GM23338 (cell line): ENCODE measurements around the gene KLHL17. TPM values are rescaled to one million over a fixed set of nuclear protein-coding genes. Genes with fewer than 3 reads are reported as not detected.

Experiments
- ATAC-seq: fragments of 200-7000 bp; cut with Tn5 transposase; 3 replicates; pipeline ENCODE4 v1.9.1; 2020
- DNase-seq: peaks from one replicate; pipeline ENCODE4 v3.0.0-alpha.2; 2015; ENCODE audit warnings: low spot score
- H2AFZ ChIP-seq: fragments of 200-600 bp; sonication (generic); 2 replicates; pipeline ENCODE4 v1.8.0; 2016; ENCODE audit warnings: antibody characterized with exemption, mild to moderate bottlenecking, moderate library complexity
- H3F3A ChIP-seq: fragments of 200-600 bp; sonication (generic); replicated peaks from 2 replicates; pipeline ENCODE4 v1.8.0; 2017; ENCODE audit warnings: antibody characterized with exemption, mixed run types, low read depth
- H3K27ac ChIP-seq: fragments of 200-600 bp; sonication (generic); 2 replicates; pipeline ENCODE4 v1.6.1; 2016; ENCODE audit warnings: low read depth
- H3K27me3 ChIP-seq: fragments of 200-600 bp; sonication (generic); 2 replicates; pipeline ENCODE4 v1.8.0; 2016; ENCODE audit warnings: mild to moderate bottlenecking, mixed run types, moderate library complexity; ENCODE audit not compliant: insufficient read depth
- H3K36me3 ChIP-seq: fragments of 200-600 bp; sonication (generic); 2 replicates; pipeline ENCODE4 v1.8.0; 2016; ENCODE audit warnings: mild to moderate bottlenecking; ENCODE audit not compliant: insufficient read depth
- H3K4me1 ChIP-seq: fragments of 200-600 bp; sonication (generic); 2 replicates; pipeline ENCODE4 v1.8.0; 2016; ENCODE audit warnings: mild to moderate bottlenecking, moderate library complexity; ENCODE audit not compliant: insufficient read depth
- H3K4me2 ChIP-seq: fragments of 200-600 bp; sonication (generic); 2 replicates; pipeline ENCODE4 v1.7.1; 2017; ENCODE audit warnings: mixed run types
- H3K4me3 ChIP-seq: fragments of 200-600 bp; sonication (generic); 2 replicates; pipeline ENCODE4 v1.6.1; 2016; ENCODE audit warnings: mixed run types
- H3K79me2 ChIP-seq: fragments of 200-600 bp; sonication (generic); replicated peaks from 2 replicates; pipeline ENCODE4 v1.8.0; 2017; ENCODE audit warnings: mild to moderate bottlenecking; ENCODE audit not compliant: insufficient read depth
- H3K9me2 ChIP-seq: fragments of 200-600 bp; sonication (generic); 2 replicates; pipeline ENCODE4 v1.8.0; 2017; ENCODE audit not compliant: insufficient read depth
- H4K20me1 ChIP-seq: fragments of 200-600 bp; sonication (generic); replicated peaks from 2 replicates; pipeline ENCODE4 v1.8.0; 2017; ENCODE audit warnings: mild to moderate bottlenecking; ENCODE audit not compliant: insufficient read depth
- H3K27ac Mint-ChIP-seq: 2 replicates; pipeline ENCODE4 v1.8.0; 2020; ENCODE audit warnings: inconsistent platforms, mild to moderate bottlenecking, moderate library complexity, mixed read lengths
- H3K27me3 Mint-ChIP-seq: 3 replicates; pipeline ENCODE4 v1.8.0; 2022; ENCODE audit warnings: low read depth, mild to moderate bottlenecking, moderate library complexity, mixed read lengths, inconsistent platforms; ENCODE audit not compliant: insufficient read depth, poor library complexity
- H3K36me3 Mint-ChIP-seq: 3 replicates; pipeline ENCODE4 v1.8.0; 2021; ENCODE audit warnings: low read depth, mild to moderate bottlenecking, inconsistent platforms, moderate library complexity, mixed read lengths
- H3K4me1 Mint-ChIP-seq: 3 replicates; pipeline ENCODE4 v1.8.0; 2020; ENCODE audit warnings: mild to moderate bottlenecking, inconsistent platforms, mixed read lengths
- H3K4me3 Mint-ChIP-seq: 3 replicates; pipeline ENCODE4 v1.8.0; 2021; ENCODE audit warnings: moderate library complexity, mild to moderate bottlenecking, inconsistent platforms, mixed read lengths
- H3K9me3 Mint-ChIP-seq: 3 replicates; pipeline ENCODE4 v1.8.0; 2020; ENCODE audit warnings: moderate library complexity, mild to moderate bottlenecking, inconsistent platforms, mixed read lengths
- CREB1 ChIP-seq: fragments of 250-450 bp; sonication (Bioruptor Pico); IDR thresholded peaks from 2 replicates; pipeline ENCODE4 v1.5.0; 2020; ENCODE audit warnings: low read depth, mild to moderate bottlenecking, moderate library complexity
- CTCF ChIP-seq, 2 experiments: fragments of 200-600 bp in 1 of 2; sonication (generic) in 1 of 2; conservative IDR thresholded peaks; 2 replicates each; pipeline versions ENCODE4 v1.5.1 to v1.6.1; 2016 to 2017; ENCODE audit warnings: antibody characterized with exemption in 2 of 2, low read depth in 2 of 2, mild to moderate bottlenecking in 2 of 2, moderate library complexity in 1 of 2
- ETS1 ChIP-seq: IDR thresholded peaks from 2 replicates; pipeline ENCODE4 v1.6.1; 2016; ENCODE audit warnings: antibody characterized with exemption
- EZH2 ChIP-seq: fragments of 200-600 bp; sonication (generic); IDR thresholded peaks from one replicate; pipeline ENCODE4 v1.8.0; 2017; ENCODE audit warnings: antibody characterized with exemption, mild to moderate bottlenecking, low read depth; ENCODE audit not compliant: unreplicated experiment
- EZH2phosphoT487 ChIP-seq: fragments of 200-600 bp; sonication (generic); IDR thresholded peaks from one replicate; pipeline ENCODE4 v1.8.1; 2018; ENCODE audit warnings: antibody characterized with exemption; ENCODE audit not compliant: unreplicated experiment
- JUNB ChIP-seq: IDR thresholded peaks from one replicate; pipeline ENCODE4 v1.6.1; 2016; ENCODE audit warnings: antibody characterized with exemption; ENCODE audit not compliant: unreplicated experiment
- NANOG ChIP-seq: IDR thresholded peaks from 2 replicates; pipeline ENCODE4 v1.6.1; 2016; ENCODE audit warnings: antibody characterized with exemption, borderline replicate concordance
- POLR2AphosphoS5 ChIP-seq: IDR thresholded peaks from 2 replicates; pipeline ENCODE4 v1.6.1; 2016; ENCODE audit warnings: antibody characterized with exemption, low read depth
- STAT1 ChIP-seq: IDR thresholded peaks from one replicate; pipeline ENCODE4 v1.6.1; 2016; ENCODE audit warnings: antibody characterized with exemption; ENCODE audit not compliant: unreplicated experiment
- ZNF114 ChIP-seq: fragments of 250-450 bp; sonication (Bioruptor Pico); IDR thresholded peaks from 2 replicates; pipeline ENCODE4 v1.5.0; 2020; ENCODE audit warnings: mild to moderate bottlenecking, moderate library complexity
- polyA plus RNA-seq: library from polyadenylated mRNA; unstranded; fragments of >200 nt; fragmentation: Nextera tagmentation; extraction: Ambion mirVana; gene quantifications from 2 replicates; pipeline ENCODE4 v1.2.1, GENCODE V29; 2016
- total RNA-seq: library from RNA; depleted of rRNA; stranded (reverse); fragments of >200 nt; shearing (Covaris generic); gene quantifications from 2 replicates; pipeline ENCODE4 v1.2.3, GENCODE V29; 2014
- TF ChIP-seq, protein P1 (sequence below): IDR thresholded peaks from one replicate; pipeline ENCODE4 v1.6.1; 2018; ENCODE audit warnings: antibody characterized with exemption; ENCODE audit not compliant: unreplicated experiment

The KLHL17 gene
- total and polyA plus RNA-seq, 2 experiments from 2014 or later = 16.5 to 37.1 TPM

DNA sequence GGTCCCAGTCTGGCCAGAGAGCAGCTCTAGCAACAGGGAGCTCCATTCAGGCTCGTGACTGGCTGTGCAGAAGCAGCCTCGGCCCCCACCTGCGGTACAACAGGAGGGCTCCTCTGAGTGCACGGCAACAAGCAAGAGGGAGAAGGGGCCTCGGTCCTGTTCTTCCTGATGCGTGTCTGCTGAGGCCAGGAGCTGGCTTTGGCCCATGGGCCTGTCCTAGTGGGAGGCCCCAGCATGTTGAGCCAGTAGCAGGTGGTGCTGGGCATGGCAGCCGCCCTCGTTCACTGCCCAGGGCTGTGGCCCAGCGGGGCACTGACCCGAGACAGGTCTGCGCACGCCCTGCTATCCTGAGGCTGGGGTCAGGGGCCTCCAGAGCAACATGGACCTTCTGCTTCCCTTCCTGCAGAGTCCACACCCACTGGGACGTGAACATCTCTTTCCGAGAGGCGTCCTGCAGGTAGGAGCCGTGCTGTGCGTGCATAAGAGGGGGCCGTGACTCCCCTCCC is 29.7 kb upstream of the KLHL17 start (continued):
- no peak for TF ChIP-seq STAT1
- no peak for TF ChIP-seq EZH2phosphoT487
- no peak for TF ChIP-seq ZNF114
- TF ChIP-seq EZH2 = no peak
- TF ChIP-seq, protein P1, sequence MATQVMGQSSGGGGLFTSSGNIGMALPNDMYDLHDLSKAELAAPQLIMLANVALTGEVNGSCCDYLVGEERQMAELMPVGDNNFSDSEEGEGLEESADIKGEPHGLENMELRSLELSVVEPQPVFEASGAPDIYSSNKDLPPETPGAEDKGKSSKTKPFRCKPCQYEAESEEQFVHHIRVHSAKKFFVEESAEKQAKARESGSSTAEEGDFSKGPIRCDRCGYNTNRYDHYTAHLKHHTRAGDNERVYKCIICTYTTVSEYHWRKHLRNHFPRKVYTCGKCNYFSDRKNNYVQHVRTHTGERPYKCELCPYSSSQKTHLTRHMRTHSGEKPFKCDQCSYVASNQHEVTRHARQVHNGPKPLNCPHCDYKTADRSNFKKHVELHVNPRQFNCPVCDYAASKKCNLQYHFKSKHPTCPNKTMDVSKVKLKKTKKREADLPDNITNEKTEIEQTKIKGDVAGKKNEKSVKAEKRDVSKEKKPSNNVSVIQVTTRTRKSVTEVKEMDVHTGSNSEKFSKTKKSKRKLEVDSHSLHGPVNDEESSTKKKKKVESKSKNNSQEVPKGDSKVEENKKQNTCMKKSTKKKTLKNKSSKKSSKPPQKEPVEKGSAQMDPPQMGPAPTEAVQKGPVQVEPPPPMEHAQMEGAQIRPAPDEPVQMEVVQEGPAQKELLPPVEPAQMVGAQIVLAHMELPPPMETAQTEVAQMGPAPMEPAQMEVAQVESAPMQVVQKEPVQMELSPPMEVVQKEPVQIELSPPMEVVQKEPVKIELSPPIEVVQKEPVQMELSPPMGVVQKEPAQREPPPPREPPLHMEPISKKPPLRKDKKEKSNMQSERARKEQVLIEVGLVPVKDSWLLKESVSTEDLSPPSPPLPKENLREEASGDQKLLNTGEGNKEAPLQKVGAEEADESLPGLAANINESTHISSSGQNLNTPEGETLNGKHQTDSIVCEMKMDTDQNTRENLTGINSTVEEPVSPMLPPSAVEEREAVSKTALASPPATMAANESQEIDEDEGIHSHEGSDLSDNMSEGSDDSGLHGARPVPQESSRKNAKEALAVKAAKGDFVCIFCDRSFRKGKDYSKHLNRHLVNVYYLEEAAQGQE = no peak
- TF ChIP-seq ETS1 = no peak
- TF ChIP-seq JUNB = no peak
- no peak for TF ChIP-seq CTCF (conservative IDR thresholded peaks at IDR 0.05; ENCODE audit: low read depth in 2 of 2)
- TF ChIP-seq POLR2AphosphoS5 = no peak
- no peak for TF ChIP-seq CREB1 (CRISPR knock-in tag)
- no peak for TF ChIP-seq NANOG

GRCh38 chr1:931380-932172 is 28.8 kb upstream of the KLHL17 start:
- TF ChIP-seq CTCF (conservative IDR thresholded peaks at IDR 0.05; ENCODE audit: low read depth in 2 of 2) (0 out of 4 replicates have a peak, but pooled peaks of 1 of the 2 experiments have one; percentile 4), STAT1 (no peak)
- no peak overlapping the region; the same call in 2 of the 3 replicates for H3K4me3 Mint-ChIP-seq
- no peaks in the 10 kb centered on the region; the same call in 2 of the 3 replicates for H3K9me3 Mint-ChIP-seq
- ATAC-seq (no peak), DNase-seq (no peak)
- no peak overlapping the region for H3K27ac ChIP-seq
- H3K27ac Mint-ChIP-seq = no peak overlapping the region
- H3K4me2 ChIP-seq = no peak overlapping the region
- no peaks in the 10 kb centered on the region for H3K9me2 ChIP-seq
- no peaks in the 10 kb centered on the region; the same call in 1 of the 2 replicates for H4K20me1 ChIP-seq
- peaks cover 71% of the 10 kb centered on the region for H3K27me3 Mint-ChIP-seq
- no peaks in the 10 kb centered on the region for H3K36me3 ChIP-seq
- no peaks in the 10 kb centered on the region for H3F3A ChIP-seq
- H3K79me2 ChIP-seq = no peaks in the 10 kb centered on the region
- H3K36me3 Mint-ChIP-seq = no peaks in the 10 kb centered on the region
- H3K4me3 ChIP-seq = no peak overlapping the region
- H2AFZ ChIP-seq = no peak overlapping the region
- H3K4me1 Mint-ChIP-seq = peaks cover 12% of the 10 kb centered on the region
- H3K27me3 ChIP-seq = peaks cover 84% of the 10 kb centered on the region
- H3K4me1 ChIP-seq = no peaks in the 10 kb centered on the region; the same call in 1 of the 2 replicates
